Neural progenitor cell (in vitro differentiated cells): Measurements from ENCODE around the gene SIM2.

Source experiments
- EZH2 ChIP-seq: fragments of 200-600 bp; sonication (generic); IDR thresholded peaks from 2 replicates; pipeline ENCODE4 v1.6.1; 2017; ENCODE audit warnings: antibody characterized with exemption, mild to moderate bottlenecking, moderate library complexity
- EZH2phosphoT487 ChIP-seq: fragments of 200-600 bp; sonication (generic); IDR thresholded peaks from 2 replicates; pipeline ENCODE4 v1.6.1; 2017; ENCODE audit warnings: antibody characterized with exemption
- TF ChIP-seq, protein P1 (sequence below): fragments of 200-600 bp; sonication (generic); IDR thresholded peaks from 2 replicates; pipeline ENCODE4 v1.5.1; 2017; ENCODE audit warnings: antibody characterized with exemption, mild to moderate bottlenecking

- TF ChIP-seq, protein P1, sequence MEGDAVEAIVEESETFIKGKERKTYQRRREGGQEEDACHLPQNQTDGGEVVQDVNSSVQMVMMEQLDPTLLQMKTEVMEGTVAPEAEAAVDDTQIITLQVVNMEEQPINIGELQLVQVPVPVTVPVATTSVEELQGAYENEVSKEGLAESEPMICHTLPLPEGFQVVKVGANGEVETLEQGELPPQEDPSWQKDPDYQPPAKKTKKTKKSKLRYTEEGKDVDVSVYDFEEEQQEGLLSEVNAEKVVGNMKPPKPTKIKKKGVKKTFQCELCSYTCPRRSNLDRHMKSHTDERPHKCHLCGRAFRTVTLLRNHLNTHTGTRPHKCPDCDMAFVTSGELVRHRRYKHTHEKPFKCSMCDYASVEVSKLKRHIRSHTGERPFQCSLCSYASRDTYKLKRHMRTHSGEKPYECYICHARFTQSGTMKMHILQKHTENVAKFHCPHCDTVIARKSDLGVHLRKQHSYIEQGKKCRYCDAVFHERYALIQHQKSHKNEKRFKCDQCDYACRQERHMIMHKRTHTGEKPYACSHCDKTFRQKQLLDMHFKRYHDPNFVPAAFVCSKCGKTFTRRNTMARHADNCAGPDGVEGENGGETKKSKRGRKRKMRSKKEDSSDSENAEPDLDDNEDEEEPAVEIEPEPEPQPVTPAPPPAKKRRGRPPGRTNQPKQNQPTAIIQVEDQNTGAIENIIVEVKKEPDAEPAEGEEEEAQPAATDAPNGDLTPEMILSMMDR: no peak
- TF ChIP-seq EZH2 (no peak), EZH2phosphoT487 (no peak)
Measured at GRCh38 chr21:36732761-36733160, 33.8 kb downstream of the SIM2 start.
